MM.1S (cell line): ENCODE data around the gene SNX24.

ENCODE experiments used
- DNase-seq: peaks from one replicate; pipeline ENCODE4 v3.0.0-alpha.2; 2015
- H2AFZ ChIP-seq: fragments of 300-600 bp; sonication (generic); 2 replicates; pipeline ENCODE4 v1.6.0; 2016; ENCODE audit warnings: antibody characterized with exemption, low read length
- H3F3A ChIP-seq: fragments of 300-600 bp; sonication (generic); 2 replicates; pipeline ENCODE4 v1.6.1; 2016; ENCODE audit warnings: mild to moderate bottlenecking, antibody characterized with exemption, low read length, moderate library complexity, mixed read lengths; ENCODE audit not compliant: insufficient read depth
- H3K27ac ChIP-seq: fragments of 300-600 bp; sonication (generic); 2 replicates; pipeline ENCODE4 v1.5.1; 2016; ENCODE audit warnings: mild to moderate bottlenecking, low read length
- H3K27me3 ChIP-seq: fragments of 300-600 bp; sonication (generic); replicated peaks from 2 replicates; pipeline ENCODE4 v1.6.0; 2016; ENCODE audit warnings: low read length; ENCODE audit not compliant: insufficient read depth
- H3K36me3 ChIP-seq: fragments of 300-600 bp; sonication (generic); replicated peaks from 2 replicates; pipeline ENCODE4 v1.6.1; 2016; ENCODE audit warnings: mild to moderate bottlenecking, low read length, mixed read lengths; ENCODE audit not compliant: insufficient read depth
- H3K4me1 ChIP-seq: fragments of 300-600 bp; sonication (generic); 2 replicates; pipeline ENCODE4 v1.6.1; 2016; ENCODE audit warnings: low read length, mixed read lengths
- H3K4me2 ChIP-seq: fragments of 300-600 bp; sonication (generic); 2 replicates; pipeline ENCODE4 v1.6.0; 2016; ENCODE audit warnings: low read depth, low read length
- H3K4me3 ChIP-seq: fragments of 300-600 bp; sonication (generic); 2 replicates; pipeline ENCODE4 v1.5.1; 2016; ENCODE audit warnings: low read length, mixed read lengths
- H3K79me2 ChIP-seq: fragments of 300-600 bp; sonication (generic); 2 replicates; pipeline ENCODE4 v1.6.1; 2016; ENCODE audit warnings: mixed run types, low read length, mixed read lengths
- H3K9ac ChIP-seq: fragments of 300-600 bp; sonication (generic); 2 replicates; pipeline ENCODE4 v1.6.1; 2016; ENCODE audit warnings: low read length, mixed read lengths
- H3K9me2 ChIP-seq: fragments of 300-600 bp; sonication (generic); replicated peaks from 2 replicates; pipeline ENCODE4 v1.6.1; 2016; ENCODE audit warnings: mild to moderate bottlenecking, low read length, mixed read lengths; ENCODE audit not compliant: insufficient read depth
- H3K9me3 ChIP-seq: fragments of 300-600 bp; sonication (generic); replicated peaks from 2 replicates; pipeline ENCODE4 v1.6.1; 2016; ENCODE audit warnings: mild to moderate bottlenecking, low read length, mixed read lengths; ENCODE audit not compliant: insufficient read depth
- H4K20me1 ChIP-seq: fragments of 300-600 bp; sonication (generic); 2 replicates; pipeline ENCODE4 v1.6.1; 2016; ENCODE audit warnings: mild to moderate bottlenecking, low read length, moderate library complexity, mixed read lengths; ENCODE audit not compliant: insufficient read depth
- EZH2 ChIP-seq: fragments of 300-600 bp; sonication (generic); optimal IDR thresholded peaks from 2 replicates; pipeline ENCODE3; 2017; ENCODE audit warnings: low read depth, mild to moderate bottlenecking, antibody characterized with exemption, low read length, mixed read lengths
- EZH2phosphoT487 ChIP-seq: fragments of 300-600 bp; sonication (generic); IDR thresholded peaks from 2 replicates; pipeline ENCODE4 v1.6.1; 2018; ENCODE audit warnings: antibody characterized with exemption, low read length
- TF ChIP-seq, protein P1 (sequence below): fragments of 300-600 bp; sonication (generic); IDR thresholded peaks from 2 replicates; pipeline ENCODE4 v1.5.1; 2016; ENCODE audit warnings: antibody characterized with exemption, low read length, mixed read lengths

Gene SNX24

GRCh38 chr5:123036391-123037103 is 191.1 kb downstream of the SNX24 start, which contains the start of gene PPIC:
TSS of gene PPIC (minus strand) at chr5:123036725. CDS start at chr5:123036625, 100 bp downstream.
- Histone ChIP-seq H3K79me2 (no peaks in the 10 kb centered on the region), H3K4me3 (peak within 1 kb of the TSS; percentile 91), H3K4me2 (peak within 1 kb of the TSS; percentile 88), H3K9me2 (no peaks in the 10 kb centered on the region), H3F3A (no peaks in the 10 kb centered on the region), H3K4me1 (0 out of 2 replicates have a peak, but pooled peaks cover 8% of the 10 kb centered on the region), H2AFZ (peak within 1 kb of the TSS; percentile 96), H3K9me3 (no peaks in the 10 kb centered on the region), H3K9ac (peak within 1 kb of the TSS; percentile 28; the same call in 1 of the 2 replicates), H3K27ac (no peak within 1 kb of the TSS), H3K36me3 (no peaks in the 10 kb centered on the region), H3K27me3 (peaks cover 10% of the 10 kb centered on the region; the same call in 1 of the 2 replicates), H4K20me1 (no peaks in the 10 kb centered on the region)
- peak; percentile 27 for DNase-seq
- TF ChIP-seq EZH2phosphoT487 (no peak), EZH2 (no peak)
- TF ChIP-seq, protein P1, sequence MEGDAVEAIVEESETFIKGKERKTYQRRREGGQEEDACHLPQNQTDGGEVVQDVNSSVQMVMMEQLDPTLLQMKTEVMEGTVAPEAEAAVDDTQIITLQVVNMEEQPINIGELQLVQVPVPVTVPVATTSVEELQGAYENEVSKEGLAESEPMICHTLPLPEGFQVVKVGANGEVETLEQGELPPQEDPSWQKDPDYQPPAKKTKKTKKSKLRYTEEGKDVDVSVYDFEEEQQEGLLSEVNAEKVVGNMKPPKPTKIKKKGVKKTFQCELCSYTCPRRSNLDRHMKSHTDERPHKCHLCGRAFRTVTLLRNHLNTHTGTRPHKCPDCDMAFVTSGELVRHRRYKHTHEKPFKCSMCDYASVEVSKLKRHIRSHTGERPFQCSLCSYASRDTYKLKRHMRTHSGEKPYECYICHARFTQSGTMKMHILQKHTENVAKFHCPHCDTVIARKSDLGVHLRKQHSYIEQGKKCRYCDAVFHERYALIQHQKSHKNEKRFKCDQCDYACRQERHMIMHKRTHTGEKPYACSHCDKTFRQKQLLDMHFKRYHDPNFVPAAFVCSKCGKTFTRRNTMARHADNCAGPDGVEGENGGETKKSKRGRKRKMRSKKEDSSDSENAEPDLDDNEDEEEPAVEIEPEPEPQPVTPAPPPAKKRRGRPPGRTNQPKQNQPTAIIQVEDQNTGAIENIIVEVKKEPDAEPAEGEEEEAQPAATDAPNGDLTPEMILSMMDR, result no peak

GRCh38 chr5:123037104-123037418 is 191.6 kb downstream of the SNX24 start:
- Histone ChIP-seq H3K4me2 (peak overlapping the region; percentile 88), H3K27ac (no peak overlapping the region), H3K27me3 (peaks cover 10% of the 10 kb centered on the region; the same call in 1 of the 2 replicates), H4K20me1 (no peaks in the 10 kb centered on the region), H3K36me3 (no peaks in the 10 kb centered on the region), H3K9me2 (no peaks in the 10 kb centered on the region), H3K4me1 (0 out of 2 replicates have a peak, but pooled peaks cover 8% of the 10 kb centered on the region), H3F3A (no peaks in the 10 kb centered on the region), H3K4me3 (peak overlapping the region; percentile 91), H3K9ac (no peak overlapping the region), H3K9me3 (no peaks in the 10 kb centered on the region), H2AFZ (peak overlapping the region; percentile 96), H3K79me2 (no peaks in the 10 kb centered on the region)
- TF ChIP-seq, protein P1, result no peak
- TF ChIP-seq EZH2phosphoT487, result no peak
- no peak for TF ChIP-seq EZH2
- DNase-seq, result no peak

- DNase-seq, result no peak
- no peak overlapping the region for H2AFZ ChIP-seq
- no peaks in the 10 kb centered on the region for H3K9me3 ChIP-seq
- H3K4me2 ChIP-seq, result no peak overlapping the region
- no peaks in the 10 kb centered on the region for H4K20me1 ChIP-seq
- no peak overlapping the region for H3K27ac ChIP-seq
- no peaks in the 10 kb centered on the region for H3K36me3 ChIP-seq
- no peak for TF ChIP-seq EZH2
- TF ChIP-seq, protein P1, result no peak
- no peak for TF ChIP-seq EZH2phosphoT487
- H3K4me1 ChIP-seq, result 0 out of 2 replicates have a peak, but pooled peaks cover 8% of the 10 kb centered on the region
- no peak overlapping the region for H3K4me3 ChIP-seq
- H3F3A ChIP-seq, result no peaks in the 10 kb centered on the region
- peaks cover 10% of the 10 kb centered on the region; the same call in 1 of the 2 replicates for H3K27me3 ChIP-seq
- no peaks in the 10 kb centered on the region for H3K79me2 ChIP-seq
- no peak overlapping the region for H3K9ac ChIP-seq
- H3K9me2 ChIP-seq, result no peaks in the 10 kb centered on the region
Measured at GRCh38 chr5:123039673-123040072, 194.3 kb downstream of the SNX24 start.
